Colon (tissue), 2 donors: Measurements from ENCODE around the gene ADCY2.
"Not testable (repeated sequence)": the region's sequence is repeated elsewhere in the genome, so short reads cannot be mapped to it uniquely, and the experiment has no call there.

Experiments
- FAIRE-seq: peaks from 2 replicates; lab custom pipeline; 2012; peaks lifted over from hg19 to GRCh38; lab: Jason Lieb, UNC
- donor health status: control.
- donor health status: control.

Gene ADCY2

DNA sequence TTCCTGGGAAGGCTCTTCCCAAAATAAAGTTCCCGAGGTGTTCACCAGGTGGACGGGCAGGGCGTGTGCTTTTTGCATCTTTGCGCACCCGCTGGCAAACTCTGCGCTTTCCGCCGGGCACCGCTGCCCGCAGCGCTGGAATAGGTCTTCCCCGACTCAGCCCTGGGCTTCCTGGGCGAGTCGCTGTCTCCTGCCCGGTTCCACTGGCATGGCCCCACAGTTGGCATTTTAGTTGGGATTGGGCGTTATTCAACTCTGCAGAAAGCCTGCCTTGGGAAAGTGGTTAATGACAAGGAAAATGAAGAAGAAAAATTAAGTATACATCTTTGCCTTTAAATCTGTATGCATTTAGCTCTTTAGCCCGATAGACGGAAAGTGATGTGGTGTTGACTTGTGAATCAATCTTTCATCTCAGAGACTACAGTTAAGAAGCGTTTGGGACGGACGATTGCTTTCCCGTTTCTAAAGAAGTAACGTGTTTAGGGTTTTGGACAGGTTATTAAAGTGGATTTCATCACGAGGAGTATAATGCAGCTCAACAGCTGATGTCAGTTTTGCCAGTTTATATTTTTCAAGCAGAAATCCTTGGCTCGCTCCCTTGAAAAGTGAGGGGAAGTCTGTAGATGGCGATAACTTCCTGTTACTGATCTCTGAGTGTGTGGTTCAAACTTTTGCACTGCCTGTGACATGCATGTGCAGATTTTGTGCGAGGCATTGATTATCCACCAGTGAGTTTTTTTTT lies 946 bp downstream of the ADCY2 start:
- no peak for FAIRE-seq

DNA sequence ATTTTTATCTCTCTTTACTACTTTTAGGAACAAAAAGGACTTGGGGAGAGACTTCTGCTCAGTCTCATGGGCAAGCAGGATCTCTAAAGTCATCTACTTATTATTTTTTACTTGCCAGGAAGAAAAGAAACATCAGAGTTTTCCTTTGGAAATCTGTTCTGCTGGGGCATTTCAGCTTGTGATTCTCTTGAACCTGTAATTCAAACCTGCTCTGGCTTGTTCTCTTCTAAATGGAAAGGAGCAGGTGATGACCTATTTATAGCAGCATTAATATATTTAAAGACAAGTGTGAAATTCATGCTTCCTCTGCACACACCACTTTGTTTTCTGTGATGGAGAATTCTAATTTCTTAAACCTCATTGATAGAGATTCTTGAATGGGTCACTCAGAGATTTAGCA lies 2.0 kb downstream of the ADCY2 start:
- no peak for FAIRE-seq

GRCh38 chr5:7398596-7399280 lies 2.8 kb downstream of the ADCY2 start:
- no peak for FAIRE-seq

- no peak for FAIRE-seq
Measured at GRCh38 chr5:7405277-7405676, 9.3 kb downstream of the ADCY2 start.

- no peak for FAIRE-seq
Measured at GRCh38 chr5:7410936-7411511, 15.1 kb downstream of the ADCY2 start.

GRCh38 chr5:7412409-7412808 lies 16.5 kb downstream of the ADCY2 start:
- FAIRE-seq = no peak

GRCh38 chr5:7415123-7415522 lies 19.2 kb downstream of the ADCY2 start:
- FAIRE-seq = no peak

DNA sequence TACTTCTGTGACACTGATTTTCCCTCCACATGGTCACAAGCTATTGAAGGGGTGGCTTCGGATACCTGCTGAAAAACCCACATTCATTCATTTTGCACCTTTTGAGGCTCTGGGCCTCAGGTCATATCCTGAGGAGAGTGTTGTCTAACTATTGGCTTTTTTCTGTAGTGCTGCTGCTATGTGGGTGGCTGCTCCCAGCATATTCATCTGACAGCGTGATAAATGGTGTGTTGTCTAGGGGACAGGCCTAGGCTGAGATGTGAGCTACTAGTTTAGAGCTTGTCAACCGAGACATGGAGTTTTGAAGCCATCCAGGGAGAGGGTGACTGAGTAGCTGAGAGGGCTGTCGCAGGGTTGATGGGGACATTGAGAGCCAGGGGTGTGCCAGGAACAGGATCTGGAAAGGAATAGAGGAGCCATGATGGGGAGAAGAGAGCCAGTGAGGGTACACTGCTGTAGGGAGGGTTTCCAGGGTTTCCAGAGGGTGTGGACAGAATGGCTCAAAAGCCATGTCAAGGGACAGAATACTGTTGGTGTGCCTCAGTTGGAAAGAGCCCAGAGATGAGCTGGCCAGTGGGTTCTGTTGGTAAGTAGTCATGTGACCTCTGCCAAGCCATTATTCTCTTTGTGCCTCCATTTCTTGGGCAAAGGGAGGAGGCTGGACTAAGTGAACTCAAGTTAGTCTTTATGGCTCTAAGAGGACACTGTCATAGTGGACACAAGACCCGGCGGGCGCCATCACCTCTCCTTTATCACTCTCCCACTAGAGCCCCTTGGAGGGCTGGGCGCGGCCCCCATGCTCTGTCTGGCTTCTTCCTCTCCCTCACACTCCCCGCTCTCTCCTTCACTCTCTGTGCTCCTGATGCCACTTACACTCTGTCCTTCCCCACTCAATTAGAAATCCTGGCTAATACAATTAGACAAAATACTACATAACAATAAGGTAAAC lies 19.9 kb downstream of the ADCY2 start:
- no peak for FAIRE-seq

- no peak for FAIRE-seq
Measured at GRCh38 chr5:7418276-7418675, 22.3 kb downstream of the ADCY2 start.

GRCh38 chr5:7419367-7419766 lies 23.4 kb downstream of the ADCY2 start:
- no peak for FAIRE-seq

- no peak for FAIRE-seq
Measured at GRCh38 chr5:7419846-7420245, 23.9 kb downstream of the ADCY2 start.

- no peak for FAIRE-seq
Measured at GRCh38 chr5:7420510-7421280, 24.8 kb downstream of the ADCY2 start.

- FAIRE-seq = no peak
Measured at GRCh38 chr5:7422316-7423106, 26.6 kb downstream of the ADCY2 start.

DNA sequence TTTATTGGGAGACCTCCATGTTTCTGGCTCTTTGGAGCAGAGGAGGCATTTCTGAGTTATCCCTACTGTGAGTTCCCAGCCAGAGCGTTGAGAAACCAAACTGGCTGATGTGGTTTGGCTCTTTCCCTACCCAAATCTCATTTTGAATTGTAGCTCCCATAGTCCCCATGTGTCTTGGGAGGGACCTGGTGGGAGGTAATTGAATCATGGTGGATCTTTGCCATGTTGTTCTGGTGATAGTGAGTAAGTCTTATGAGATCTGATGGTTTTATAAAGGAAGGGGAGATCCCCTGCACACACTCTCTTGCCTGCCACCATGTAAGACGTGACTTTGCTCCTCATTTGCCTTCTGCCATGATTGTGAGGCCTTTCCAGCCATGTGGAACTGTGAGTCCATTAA lies 27.3 kb downstream of the ADCY2 start:
- not testable (repeated sequence) for FAIRE-seq

DNA sequence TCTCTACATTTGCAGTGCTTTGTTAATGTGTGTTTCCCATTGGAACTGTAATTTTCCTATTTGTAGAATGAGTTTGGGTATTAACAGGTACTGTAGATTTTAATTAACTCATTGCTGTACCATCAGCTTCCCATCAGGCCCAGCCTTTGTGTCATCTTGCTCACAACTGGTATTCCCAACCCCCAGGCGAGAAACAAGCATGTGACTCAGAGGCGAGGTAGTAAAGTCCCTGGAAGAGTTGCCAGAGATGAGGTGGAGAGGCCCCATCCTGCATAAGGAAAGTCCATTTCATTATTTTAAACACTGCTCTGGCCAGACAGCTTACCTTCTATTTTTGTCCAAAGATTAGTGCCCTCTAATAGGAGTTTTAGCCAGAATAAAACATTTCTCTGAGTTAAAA lies 29.9 kb downstream of the ADCY2 start:
- FAIRE-seq = no peak

GRCh38 chr5:7426284-7426683 lies 30.3 kb downstream of the ADCY2 start:
- no peak for FAIRE-seq

GRCh38 chr5:7434914-7435313 lies 39.0 kb downstream of the ADCY2 start:
- no peak for FAIRE-seq

DNA sequence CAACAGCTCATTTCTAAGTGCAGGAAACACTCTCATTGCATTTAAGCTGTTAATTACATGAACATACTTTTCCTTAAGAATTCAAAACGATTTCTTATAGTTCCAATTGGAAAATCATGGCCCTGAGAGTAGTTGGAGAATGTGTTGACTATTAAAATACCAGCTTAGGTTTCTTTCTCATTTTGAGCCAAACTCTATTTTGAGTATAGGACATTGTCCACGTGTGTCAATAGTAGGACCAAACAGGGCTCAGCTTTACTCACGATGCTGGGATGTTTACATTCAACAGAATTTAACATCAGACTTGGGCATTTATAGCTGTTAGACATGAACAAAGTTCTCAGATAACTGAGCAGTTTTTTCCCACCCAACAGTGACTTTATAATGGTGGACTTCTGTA lies 39.6 kb downstream of the ADCY2 start:
- no peak for FAIRE-seq

DNA sequence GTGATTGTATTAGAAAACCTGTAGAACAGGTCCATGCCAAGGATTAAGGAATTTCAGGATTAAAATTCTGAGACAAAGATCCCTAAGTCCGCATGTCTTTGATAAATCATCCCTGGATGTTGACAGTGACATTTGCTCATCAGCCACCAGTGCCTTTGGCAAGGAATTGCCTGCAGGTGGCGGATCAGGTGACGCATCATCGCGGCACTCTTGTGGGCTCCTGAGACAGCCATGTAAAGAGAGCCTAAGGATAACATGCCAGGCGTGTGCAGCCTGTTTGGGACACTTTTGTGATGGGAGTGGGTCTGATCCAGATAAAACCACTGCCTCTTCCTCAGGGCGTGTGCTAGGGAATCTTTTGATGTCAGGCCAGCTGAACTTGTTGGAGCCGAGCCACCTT lies 40.6 kb downstream of the ADCY2 start:
- no peak for FAIRE-seq

DNA sequence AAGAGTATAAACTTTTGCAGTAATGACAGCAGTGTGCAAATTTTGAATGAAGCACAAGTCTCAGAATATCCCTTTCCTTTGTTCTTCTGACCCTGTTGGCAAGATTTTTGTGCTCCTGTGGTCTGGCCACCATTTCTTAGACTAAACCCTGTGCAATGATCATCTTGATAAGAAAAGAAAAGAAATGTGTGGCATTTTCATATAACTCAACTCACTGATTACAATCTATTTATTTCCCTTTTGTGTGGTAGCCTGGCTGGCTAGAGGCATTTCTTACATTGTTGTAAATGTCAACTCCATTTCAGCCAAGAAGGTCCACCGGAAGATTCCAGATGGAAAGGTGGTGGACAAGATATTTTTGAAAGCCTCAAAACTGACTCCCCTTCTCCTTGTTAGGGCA lies 41.9 kb downstream of the ADCY2 start:
- FAIRE-seq = no peak

- no peak for FAIRE-seq
Measured at GRCh38 chr5:7445068-7445467, 49.1 kb downstream of the ADCY2 start.
